IMR-90 (cell line): ENCODE measurements around the gene EEPD1. TPM values are rescaled to one million over a fixed set of nuclear protein-coding genes. Genes with fewer than 3 reads are reported as not detected.

Experiments
- ATAC-seq: fragments of 200-7000 bp; cut with Tn5 transposase; 2 replicates; pipeline ENCODE4 v1.9.1; 2020; ENCODE audit warnings: low read depth, mild to moderate bottlenecking, moderate library complexity
- BruUV-seq: library from RNA; stranded (reverse); fragments of 400-500 nt; replicated peaks from 2 replicates; lab custom pipeline; 2021; lab: Mats Ljungman, UMichigan
- CTCF ChIA-PET: fragments of 300-600 bp; formaldehyde crosslinking; extraction: SDS; loops from one replicate; lab custom pipeline; 2021; ENCODE audit warnings: antibody characterized with exemption; lab: Yijun Ruan, JAX
- POLR2A ChIA-PET: fragments of 300-600 bp; sonication (Branson Sonifier 250); formaldehyde crosslinking; loops from one replicate; lab custom pipeline; 2022; ENCODE audit warnings: antibody characterized with exemption; ENCODE audit not compliant: unreplicated experiment; lab: Charles Lee
- DNase-seq: peaks from one replicate; pipeline ENCODE4 v3.0.0; 2013
- H2AFZ ChIP-seq: replicated peaks from 2 replicates; pipeline ENCODE3; 2013; ENCODE audit warnings: low read length, mild to moderate bottlenecking; ENCODE audit not compliant: poor library complexity
- H2AK5ac ChIP-seq: 2 replicates; pipeline ENCODE4 v1.6.1; 2013; ENCODE audit warnings: low read depth, low read length, inconsistent platforms
- H2AK9ac ChIP-seq: replicated peaks from 2 replicates; pipeline ENCODE3; 2013; ENCODE audit warnings: mild to moderate bottlenecking, low read depth, low read length, moderate library complexity; ENCODE audit not compliant: poor library complexity
- H2BK120ac ChIP-seq: 2 replicates; pipeline ENCODE4 v1.6.1; 2013; ENCODE audit warnings: low read depth, low read length, inconsistent platforms
- H2BK15ac ChIP-seq: 3 replicates; pipeline ENCODE4 v1.6.1; 2013; ENCODE audit warnings: low read depth, low read length, inconsistent platforms
- H2BK20ac ChIP-seq: 2 replicates; pipeline ENCODE4 v1.6.1; 2013; ENCODE audit warnings: low read depth, mild to moderate bottlenecking, inconsistent platforms, low read length, moderate library complexity
- H2BK5ac ChIP-seq: 2 replicates; pipeline ENCODE4 v1.6.1; 2013; ENCODE audit warnings: mild to moderate bottlenecking, low read depth, low read length, inconsistent platforms; ENCODE audit not compliant: poor library complexity, severe bottlenecking
- H3K14ac ChIP-seq: replicated peaks from 2 replicates; pipeline ENCODE4 v1.6.1; 2013; ENCODE audit warnings: low read depth, low read length, inconsistent platforms
- H3K18ac ChIP-seq: 2 replicates; pipeline ENCODE4 v1.6.1; 2013; ENCODE audit warnings: low read depth, low read length, control low read depth
- H3K23ac ChIP-seq: 2 replicates; pipeline ENCODE4 v1.6.1; 2013; ENCODE audit warnings: low read depth, low read length, inconsistent platforms
- H3K27ac ChIP-seq: 2 replicates; pipeline ENCODE4 v1.5.1; 2013; ENCODE audit warnings: mild to moderate bottlenecking, control low read depth, low read length; ENCODE audit not compliant: insufficient read depth
- H3K27me3 ChIP-seq: 2 replicates; pipeline ENCODE4 v1.6.1; 2013; ENCODE audit warnings: low read length; ENCODE audit not compliant: control insufficient read depth, insufficient read depth
- H3K36me3 ChIP-seq: 2 replicates; pipeline ENCODE4 v1.6.1; 2013; ENCODE audit warnings: low read length, mixed read lengths; ENCODE audit not compliant: control insufficient read depth, insufficient read depth
- H3K4ac ChIP-seq: 2 replicates; pipeline ENCODE4 v1.6.1; 2013; ENCODE audit warnings: low read depth, low read length, inconsistent platforms
- H3K4me1 ChIP-seq: 2 replicates; pipeline ENCODE4 v1.6.1; 2013; ENCODE audit warnings: low read length, mixed read lengths; ENCODE audit not compliant: control insufficient read depth, insufficient read depth
- H3K4me2 ChIP-seq: 2 replicates; pipeline ENCODE4 v1.6.1; 2013; ENCODE audit warnings: low read depth, mild to moderate bottlenecking, control low read depth, low read length, moderate library complexity
- H3K4me3 ChIP-seq: 2 replicates; pipeline ENCODE4 v1.5.1; 2013; ENCODE audit warnings: low read depth, mild to moderate bottlenecking, control low read depth, low read length, moderate library complexity; ENCODE audit not compliant: insufficient read depth
- H3K56ac ChIP-seq: 2 replicates; pipeline ENCODE4 v1.6.1; 2013; ENCODE audit warnings: low read length, inconsistent platforms; ENCODE audit not compliant: insufficient read depth; ENCODE audit errors: extremely low read depth
- H3K79me1 ChIP-seq, 2 experiments: 2 replicates each; pipeline ENCODE4 v1.6.1; 2013; ENCODE audit warnings: low read length in 2 of 2, inconsistent platforms in 1 of 2, low read depth in 1 of 2
- H3K9ac ChIP-seq: 2 replicates; pipeline ENCODE4 v1.6.1; 2013; ENCODE audit warnings: low read depth, low read length, control low read depth
- H3K9me1 ChIP-seq: 2 replicates; pipeline ENCODE4 v1.6.1; 2013; ENCODE audit warnings: low read length, inconsistent platforms; ENCODE audit not compliant: insufficient read depth
- H3K9me3 ChIP-seq: 2 replicates; pipeline ENCODE4 v1.6.1; 2013; ENCODE audit warnings: low read length; ENCODE audit not compliant: control insufficient read depth, insufficient read depth
- H4K20me1 ChIP-seq: 2 replicates; pipeline ENCODE4 v1.6.1; 2013; ENCODE audit warnings: low read length, inconsistent platforms; ENCODE audit not compliant: insufficient read depth
- H4K5ac ChIP-seq: 2 replicates; pipeline ENCODE4 v1.6.1; 2013; ENCODE audit warnings: mild to moderate bottlenecking, low read depth, low read length, control low read depth
- H4K8ac ChIP-seq, 2 experiments: 2 replicates each; pipeline ENCODE4 v1.6.1; 2013; ENCODE audit warnings: low read depth in 2 of 2, low read length in 2 of 2, control low read depth in 1 of 2, inconsistent platforms in 1 of 2
- H4K91ac ChIP-seq: 2 replicates; pipeline ENCODE4 v1.6.1; 2013; ENCODE audit warnings: low read depth, low read length, inconsistent platforms; ENCODE audit not compliant: insufficient read depth
- CTCF ChIP-seq: conservative IDR thresholded peaks from 2 replicates; pipeline ENCODE4 v1.5.1; 2012; ENCODE audit warnings: mild to moderate bottlenecking, low read depth, low read length, improper control_type of control experiment
- MAFK ChIP-seq: IDR thresholded peaks from 2 replicates; pipeline ENCODE4 v1.6.1; 2012; ENCODE audit warnings: low read depth, low read length, improper control_type of control experiment
- NFE2L2 ChIP-seq: fragments of 150-350 bp; IDR thresholded peaks from 2 replicates; pipeline ENCODE4 v1.6.1; 2016; ENCODE audit warnings: low read depth, mild to moderate bottlenecking, low read length
- RAD21 ChIP-seq: IDR thresholded peaks from 2 replicates; pipeline ENCODE4 v1.6.1; 2012; ENCODE audit warnings: low read length, improper control_type of control experiment
- WGBS, 2 experiments: methylation state at CpG; one replicate each; pipeline versions ENCODE4 v1.1.5 to v1.1.7; 2013; ENCODE audit warnings: missing lambda C conversion rate in 2 of 2; ENCODE audit not compliant: insufficient read length in 1 of 2; ENCODE audit errors: extremely low coverage in 2 of 2; 5-methylcytosine and 5-hydroxymethylcytosine counted together
- dilution Hi-C: fragments of 300-500 bp; cut with HindIII; formaldehyde crosslinking; loops from one replicate; pipeline ENCODE4 v1.14.3; 2018; ENCODE audit warnings: low sequenced_read_pairs; ENCODE audit not compliant: unreplicated experiment
- in situ Hi-C: fragments of 300-500 bp; cut with MboI; formaldehyde crosslinking; loops from 3 replicates; pipeline ENCODE4 v1.14.3; 2019; ENCODE audit warnings: low sequenced_read_pairs, inconsistent platforms, mixed read lengths
- intact Hi-C: fragments of 100-400 bp; cut with micrococcal nuclease; formaldehyde crosslinking; loops from 2 replicates; pipeline ENCODE4 v1.10.0; 2022
- polyA plus RNA-seq, 3 experiments: library from polyadenylated mRNA; depleted of rRNA; stranded (reverse); fragments of >200 nt; gene quantifications; 2 replicates each; pipeline ENCODE4 v1.2.3, GENCODE V29; 2012; ENCODE audit warnings: low replicate concordance in 1 of 3
- total RNA-seq: library from RNA; depleted of rRNA; stranded (reverse); fragments of >200 nt; gene quantifications from 2 replicates; pipeline ENCODE4 v1.2.3, GENCODE V29; 2012

EEPD1 gene
- total and polyA plus RNA-seq, 2 of the 4 experiments (the other 2 are of a cell fraction), result 7.3 to 15.2 TPM

- in situ Hi-C loops, result no loop called here
- Histone ChIP-seq H4K91ac (no peak overlapping the region), H2BK15ac (no peak overlapping the region), H2BK5ac (no peak overlapping the region), H3K14ac (no peak overlapping the region), H3K79me1 (peaks cover 4 to 38% of the 10 kb centered on the region in 2 experiments), H3K4me2 (no peak overlapping the region), H3K4me1 (peaks cover 13% of the 10 kb centered on the region), H3K4ac (no peak overlapping the region), H3K4me3 (no peak overlapping the region), H3K27me3 (no peaks in the 10 kb centered on the region), H2BK20ac (no peak overlapping the region), H3K18ac (no peak overlapping the region), H2AK9ac (no peak overlapping the region), H3K56ac (no peak overlapping the region), H3K9me3 (no peaks in the 10 kb centered on the region), H3K23ac (no peak overlapping the region), H4K8ac (no peak overlapping the region), H4K5ac (no peak overlapping the region), H4K20me1 (no peaks in the 10 kb centered on the region; the same call in 1 of the 2 replicates), H3K9me1 (peaks cover 14% of the 10 kb centered on the region), H2AFZ (no peak overlapping the region), H3K27ac (no peak overlapping the region), H2AK5ac (no peak overlapping the region), H3K9ac (no peak overlapping the region), H2BK120ac (no peak overlapping the region), H3K36me3 (no peaks in the 10 kb centered on the region)
- ChIA-PET POLR2A (no interaction called here), CTCF (no interaction called here)
- DNase-seq (no peak), ATAC-seq (no peak)
- no TSS peak for BruUV-seq
- dilution Hi-C loops, result no loop called here
- intact Hi-C loops, result no loop called here
- no CpG with 5 or more reads among the region's 2 CpGs for WGBS, 2 experiments
- TF ChIP-seq NFE2L2, result no peak
- no peak for TF ChIP-seq MAFK
- TF ChIP-seq RAD21, result no peak
- TF ChIP-seq CTCF, result no peak
These were observed 32.0 kb downstream of the EEPD1 start for GRCh38 chr7:36185092-36185491.
